Activated CD8-positive, alpha-beta memory T cell treated with anti-CD3 and anti-CD28 coated beads, Interleukin-2, amount 50 U/mL, for 48 hours (primary cell): Measurements from ENCODE around the gene HENMT1.
"Not testable (repeated sequence)": the region's sequence is repeated elsewhere in the genome, so short reads cannot be mapped to it uniquely, and the experiment has no call there.

Experiments
- DNase-seq: peaks from one replicate; pipeline ENCODE4 v3.0.0-alpha.2; 2020

Gene HENMT1

GRCh38 chr1:108670131-108670773 lies 9.4 kb upstream of the HENMT1 start:
- no peak for DNase-seq

DNA sequence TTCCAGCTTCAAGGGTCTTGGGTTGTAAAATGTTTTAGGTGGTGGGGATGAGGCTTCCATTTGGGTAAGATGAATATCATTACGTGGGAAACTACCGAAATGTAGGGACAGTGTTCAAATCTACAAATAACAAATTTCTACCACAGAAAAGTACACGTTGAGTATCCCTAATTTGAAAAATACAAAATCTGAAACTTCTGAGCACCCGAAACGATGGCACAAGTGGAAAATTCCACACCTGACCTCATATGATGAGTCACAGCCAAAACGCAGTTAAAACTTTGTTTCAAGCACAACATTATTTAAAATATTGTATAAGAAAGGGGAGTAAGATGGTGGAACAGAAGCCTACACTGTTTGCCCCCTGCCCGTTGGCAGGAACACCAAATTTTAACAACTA lies 8.8 kb upstream of the HENMT1 start:
- DNase-seq: no peak

- DNase-seq: no peak
Observed at GRCh38 chr1:108668777-108669176, 7.9 kb upstream of the HENMT1 start.

GRCh38 chr1:108667422-108667821 lies 6.5 kb upstream of the HENMT1 start:
- DNase-seq: not testable (repeated sequence)

- no peak for DNase-seq
Observed at GRCh38 chr1:108665771-108666170, 4.9 kb upstream of the HENMT1 start.

GRCh38 chr1:108665067-108665466 lies 4.2 kb upstream of the HENMT1 start:
- DNase-seq: no peak

GRCh38 chr1:108664481-108664880 lies 3.6 kb upstream of the HENMT1 start:
- no peak for DNase-seq

- DNase-seq: no peak
Observed at GRCh38 chr1:108663074-108663473, 2.2 kb upstream of the HENMT1 start.

- DNase-seq: no peak
Observed at GRCh38 chr1:108657356-108658080, 3.4 kb downstream of the HENMT1 start.

- DNase-seq: no peak
Observed at GRCh38 chr1:108653431-108654105, 7.3 kb downstream of the HENMT1 start.

GRCh38 chr1:108646648-108647269 lies 14.1 kb downstream of the HENMT1 start:
- peak; percentile 77 for DNase-seq

DNA sequence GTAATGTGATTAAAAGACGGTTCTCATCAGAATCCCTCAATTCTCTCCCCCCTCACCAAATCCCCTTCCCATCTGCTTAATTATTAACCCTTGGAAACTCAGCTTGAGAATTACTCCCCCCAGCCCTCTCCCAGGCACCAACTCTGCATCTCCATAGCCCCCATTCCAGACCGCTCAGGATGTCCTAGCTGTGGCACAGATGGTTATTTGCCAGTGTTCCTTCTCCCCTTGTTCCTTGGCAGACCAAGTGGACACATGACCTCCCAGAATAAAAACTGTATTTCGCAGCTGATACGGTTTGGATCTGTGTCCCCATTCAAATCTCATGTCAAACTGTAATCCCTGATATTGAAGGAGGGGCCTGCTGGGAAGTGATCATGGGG lies 14.6 kb downstream of the HENMT1 start:
- DNase-seq: no peak

GRCh38 chr1:108645564-108646184 lies 15.2 kb downstream of the HENMT1 start:
- no peak for DNase-seq

- peak; percentile 69 for DNase-seq
Observed at GRCh38 chr1:108644984-108645383, 15.9 kb downstream of the HENMT1 start.

DNA sequence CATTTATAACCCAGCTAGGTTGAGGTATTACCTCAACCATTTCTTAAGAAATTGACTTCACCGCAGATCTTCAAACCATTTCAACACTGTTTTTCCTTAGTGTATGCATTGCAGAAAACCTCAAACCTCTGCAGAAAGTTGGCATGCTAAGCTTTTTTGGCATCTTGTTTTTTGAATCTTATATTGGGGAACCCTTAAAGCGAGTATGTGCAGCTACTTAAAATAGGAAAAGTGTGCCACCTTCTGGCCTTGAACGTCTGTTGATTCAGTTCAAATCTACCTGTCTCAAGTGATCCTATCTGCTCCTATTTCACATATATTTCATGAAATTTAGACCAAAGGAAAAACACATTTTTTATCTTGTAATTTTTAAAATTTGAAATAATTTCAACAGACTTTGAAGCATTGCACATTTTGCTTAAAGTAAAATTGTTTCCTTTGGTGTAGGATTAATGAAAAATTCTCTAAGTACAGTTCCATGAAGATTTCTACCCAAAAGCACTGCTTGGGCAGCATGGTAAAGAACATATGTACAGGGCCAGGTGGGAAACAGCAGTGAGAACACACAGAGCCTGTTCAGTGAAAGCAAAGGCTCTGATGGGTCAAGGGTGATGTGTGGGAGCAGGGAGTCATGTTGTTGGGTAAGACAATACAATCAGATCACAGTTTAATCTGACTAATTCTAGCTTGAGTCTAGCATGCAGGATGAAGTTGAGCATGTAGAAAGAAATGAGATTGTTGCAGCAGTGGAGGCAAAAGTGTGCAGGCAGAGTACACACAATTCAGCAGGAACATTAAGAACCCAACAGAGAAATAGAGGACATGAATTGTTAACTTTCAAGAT lies 17.2 kb downstream of the HENMT1 start:
- DNase-seq: no peak

GRCh38 chr1:108640863-108641262 lies 20.0 kb downstream of the HENMT1 start:
- DNase-seq: not testable (repeated sequence)

- DNase-seq: no peak
Observed at GRCh38 chr1:108639899-108640560, 20.9 kb downstream of the HENMT1 start.

GRCh38 chr1:108636876-108637275 lies 24.0 kb downstream of the HENMT1 start:
- no peak for DNase-seq

- no peak for DNase-seq
Observed at GRCh38 chr1:108634521-108634920, 26.4 kb downstream of the HENMT1 start.

- no peak for DNase-seq
Observed at GRCh38 chr1:108628665-108629064, 32.2 kb downstream of the HENMT1 start.

DNA sequence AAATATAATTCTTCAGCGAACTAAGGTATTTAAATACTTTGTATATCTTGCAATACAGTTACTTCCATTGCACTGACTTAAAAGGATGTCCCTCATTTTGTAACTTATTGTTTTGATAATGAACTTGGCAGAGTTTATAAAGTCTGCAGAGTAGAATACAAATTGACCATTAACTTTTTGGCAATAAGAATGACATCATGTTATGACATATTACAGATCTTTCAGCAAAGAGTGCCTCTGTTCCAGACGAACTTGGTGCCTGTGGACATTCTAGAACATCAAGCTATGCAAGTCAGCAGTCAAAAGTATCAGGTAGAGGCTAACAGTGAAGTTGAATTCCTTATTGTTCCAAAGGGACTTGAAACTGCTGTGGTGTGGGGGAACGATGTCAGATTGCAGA lies 32.9 kb downstream of the HENMT1 start:
- no peak for DNase-seq

GRCh38 chr1:108627256-108627655 lies 33.6 kb downstream of the HENMT1 start:
- DNase-seq: no peak
